GM10248 (cell line): Measurements from ENCODE around the gene SMTNL1.
"Not testable (repeated sequence)": the region's sequence is repeated elsewhere in the genome, so short reads cannot be mapped to it uniquely, and the experiment has no call there.

Experiments used
- CTCF ChIA-PET: fragments of 300-600 bp; sonication (Branson Sonifier 250); formaldehyde crosslinking; extraction: SDS; loops from one replicate; lab custom pipeline; 2021; ENCODE audit warnings: antibody characterized with exemption; lab: Yijun Ruan, JAX
- POLR2A ChIA-PET: fragments of 350-650 bp; sonication (Branson Sonifier 250); formaldehyde crosslinking; extraction: SDS; loops from one replicate; lab custom pipeline; 2020; ENCODE audit warnings: antibody characterized with exemption; lab: Yijun Ruan, JAX
- DNase-seq: peaks from one replicate; pipeline ENCODE4 v3.0.0; 2012; ENCODE audit errors: extremely low spot score
- TF ChIP-seq, protein P1 (sequence below): IDR thresholded peaks from 2 replicates; pipeline ENCODE4 v1.5.1; 2012; ENCODE audit warnings: mild to moderate bottlenecking, low read depth; ENCODE audit errors: extremely low read depth, missing control alignments, control extremely low read depth

SMTNL1 gene

DNA sequence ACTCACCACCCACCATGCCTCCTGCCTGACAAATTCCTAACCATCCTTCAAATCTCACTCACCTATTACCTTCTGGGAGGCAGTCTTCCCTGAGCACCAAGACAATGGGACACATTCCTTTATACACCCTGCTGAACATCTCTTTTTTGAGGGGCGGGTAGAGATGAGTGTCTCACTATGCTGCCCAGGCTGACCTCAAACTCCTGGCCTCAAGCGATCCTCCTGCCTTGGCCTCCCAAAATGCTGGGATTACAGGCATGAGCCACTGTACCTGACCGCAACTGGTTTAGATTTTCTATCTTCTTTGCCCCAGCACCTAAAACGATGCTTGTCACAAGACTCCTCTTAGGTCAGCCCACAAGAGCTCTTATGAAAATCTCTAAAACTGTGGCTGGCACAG is 14.0 kb upstream of the SMTNL1 start:
- ChIA-PET POLR2A (no interaction called here), CTCF (interaction anchor here (1.6 to 8.1 kb wide), 4 partner anchors 7 to 44 kb away, joined by 5 to 247 read pairs (median 81); partner anchors contain the start of genes SLC43A1 and UBE2L6)
- TF ChIP-seq, protein P1, sequence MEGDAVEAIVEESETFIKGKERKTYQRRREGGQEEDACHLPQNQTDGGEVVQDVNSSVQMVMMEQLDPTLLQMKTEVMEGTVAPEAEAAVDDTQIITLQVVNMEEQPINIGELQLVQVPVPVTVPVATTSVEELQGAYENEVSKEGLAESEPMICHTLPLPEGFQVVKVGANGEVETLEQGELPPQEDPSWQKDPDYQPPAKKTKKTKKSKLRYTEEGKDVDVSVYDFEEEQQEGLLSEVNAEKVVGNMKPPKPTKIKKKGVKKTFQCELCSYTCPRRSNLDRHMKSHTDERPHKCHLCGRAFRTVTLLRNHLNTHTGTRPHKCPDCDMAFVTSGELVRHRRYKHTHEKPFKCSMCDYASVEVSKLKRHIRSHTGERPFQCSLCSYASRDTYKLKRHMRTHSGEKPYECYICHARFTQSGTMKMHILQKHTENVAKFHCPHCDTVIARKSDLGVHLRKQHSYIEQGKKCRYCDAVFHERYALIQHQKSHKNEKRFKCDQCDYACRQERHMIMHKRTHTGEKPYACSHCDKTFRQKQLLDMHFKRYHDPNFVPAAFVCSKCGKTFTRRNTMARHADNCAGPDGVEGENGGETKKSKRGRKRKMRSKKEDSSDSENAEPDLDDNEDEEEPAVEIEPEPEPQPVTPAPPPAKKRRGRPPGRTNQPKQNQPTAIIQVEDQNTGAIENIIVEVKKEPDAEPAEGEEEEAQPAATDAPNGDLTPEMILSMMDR, result no peak
- DNase-seq, result no peak

DNA sequence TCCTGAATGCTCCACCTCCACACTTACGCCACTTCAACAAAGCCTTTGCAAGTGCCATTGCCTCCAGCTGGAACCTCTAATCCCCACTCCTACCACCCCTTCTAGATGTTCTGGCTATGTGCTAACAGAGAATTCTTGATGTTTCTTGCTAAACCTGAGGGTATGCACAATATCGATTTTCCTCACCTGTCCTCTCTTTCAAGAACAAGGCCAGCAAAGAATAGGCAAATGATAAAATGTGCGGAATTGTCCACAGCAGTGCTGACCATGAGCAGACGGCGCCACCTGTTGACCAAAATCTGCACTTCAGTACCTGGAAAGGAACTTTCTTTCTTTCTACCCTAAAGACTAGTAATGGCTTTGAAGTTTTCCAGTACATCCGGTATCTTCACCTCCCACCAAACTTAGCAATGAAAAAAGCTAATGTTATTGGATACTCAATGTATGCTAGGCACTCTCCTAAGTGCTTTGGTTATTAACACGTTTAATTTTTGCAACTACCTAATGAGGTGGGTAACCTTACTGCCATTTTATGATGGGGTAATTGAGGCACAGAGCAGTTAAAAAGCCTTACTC is 10.3 kb upstream of the SMTNL1 start:
- DNase-seq, result peak; percentile 42

DNA sequence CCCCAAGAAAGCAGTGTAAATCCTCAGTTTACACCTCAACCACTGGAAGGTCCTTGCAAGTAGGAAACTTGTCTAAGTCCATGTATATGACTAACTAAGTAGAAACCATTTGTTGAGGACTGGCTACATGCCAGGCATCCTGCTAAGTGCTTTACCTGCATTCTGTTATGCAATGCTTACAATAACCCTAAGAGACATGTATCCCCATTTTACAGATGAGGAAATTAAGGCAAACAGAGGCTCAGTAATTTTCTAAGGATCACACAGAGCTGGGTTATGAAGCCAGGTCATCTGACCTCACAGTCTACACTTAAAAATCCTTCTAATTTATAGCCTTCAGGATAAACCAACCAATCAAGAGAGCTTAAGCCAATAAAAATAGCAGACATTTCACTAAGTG is 8.4 kb upstream of the SMTNL1 start:
- POLR2A ChIA-PET, result no interaction called here
- CTCF ChIA-PET, result interaction anchor here (1.0 to 10.0 kb wide), 14 partner anchors 12 to 191 kb away, joined by 3 to 247 read pairs (median 15); partner anchors contain the start of genes P2RX3, RTN4RL2, SLC43A1 and UBE2L6
- DNase-seq, result no peak
- TF ChIP-seq, protein P1, result no peak

More for the DNA sequence above, 10.3 kb upstream of the SMTNL1 start:
- TF ChIP-seq, protein P1, result peak; percentile 79
- CTCF ChIA-PET, result interaction anchor here (0.7 to 10.0 kb wide), 51 partner anchors 10 to 992 kb away, joined by 3 to 247 read pairs (median 5); partner anchors contain the start of genes CTNND1, P2RX3, RTN4RL2 and SLC43A1
- POLR2A ChIA-PET, result no interaction called here

DNA sequence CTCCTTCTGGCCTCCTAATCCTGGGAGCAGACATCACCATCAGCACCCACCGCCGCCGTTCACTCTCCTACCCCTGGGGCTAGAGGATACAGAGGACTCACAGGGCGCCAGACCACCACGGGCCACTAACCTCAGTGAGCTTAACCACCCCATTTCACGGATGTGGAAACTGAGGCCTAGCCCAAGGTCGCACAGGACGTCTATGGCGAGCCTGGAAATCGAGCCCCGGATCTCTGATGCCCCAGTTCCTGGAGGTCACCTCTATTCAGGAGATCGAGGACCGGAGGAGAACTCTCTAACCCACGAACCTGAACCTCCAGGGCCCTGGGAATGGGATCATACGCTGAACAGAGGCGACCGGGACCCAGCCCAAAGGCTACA is 7.2 kb upstream of the SMTNL1 start:
- TF ChIP-seq, protein P1, result no peak
- no peak for DNase-seq
- ChIA-PET POLR2A (no interaction called here), CTCF (interaction anchor here (1.5 to 10.0 kb wide), 5 partner anchors 13 to 177 kb away, joined by 3 to 247 read pairs (median 114); partner anchors contain the start of genes RTN4RL2 and SLC43A1)

DNA sequence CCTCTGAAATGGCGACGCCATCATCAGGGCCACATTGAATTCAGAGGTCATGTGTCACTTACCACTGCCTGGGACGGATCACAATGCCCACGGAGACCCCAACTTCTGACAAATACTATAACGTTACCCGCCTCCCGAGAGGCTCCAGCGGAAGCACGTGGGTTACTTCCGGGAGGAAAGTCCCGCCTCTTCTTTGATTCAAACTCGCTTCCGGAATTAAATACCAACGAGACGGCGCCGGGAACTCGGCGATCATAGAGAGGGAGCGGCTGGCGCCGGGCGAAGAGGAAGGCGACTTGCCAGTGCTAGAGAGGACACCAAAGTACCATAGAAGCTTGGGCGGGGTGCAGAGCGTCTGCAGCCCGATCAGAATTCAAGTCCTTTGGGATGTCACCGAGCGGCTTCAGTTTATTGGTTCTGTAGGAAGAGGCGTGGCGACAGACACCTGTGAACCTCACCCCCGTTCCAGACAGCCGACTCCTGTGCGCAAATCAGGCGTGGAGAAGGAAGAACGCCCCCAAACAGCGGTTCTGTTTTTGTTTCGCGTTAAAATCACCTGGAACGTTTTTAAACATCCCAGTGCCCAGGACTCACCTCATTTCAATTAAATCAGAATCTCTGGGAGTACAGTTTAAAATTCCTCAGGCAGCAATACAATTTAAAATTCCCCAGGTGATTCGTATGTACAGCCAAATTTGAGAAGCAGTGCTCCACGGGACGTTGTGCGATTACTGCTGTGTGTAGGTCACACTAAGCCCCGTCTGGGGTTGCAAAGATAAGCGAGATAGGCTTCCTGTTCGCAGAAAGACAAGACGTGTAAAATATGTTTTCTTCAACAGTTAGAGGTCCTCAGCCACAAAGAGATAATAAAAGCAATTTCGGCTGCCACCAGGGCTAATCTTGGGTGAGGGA is 6.5 kb upstream of the SMTNL1 start, which contains the start of gene TIMM10:
TSS of gene TIMM10 (minus strand) at position 159 of the 912 bp plus-strand sequence. CDS start 565 bp downstream, outside the sequence.
- POLR2A ChIA-PET, result no interaction called here
- DNase-seq, result peak; percentile 92
- TF ChIP-seq, protein P1, result no peak
- CTCF ChIA-PET, result interaction anchor here (1.2 to 10.0 kb wide), 5 partner anchors 14 to 112 kb away, joined by 4 to 247 read pairs (median 114); partner anchors contain the start of genes RTN4RL2 and SLC43A1

DNA sequence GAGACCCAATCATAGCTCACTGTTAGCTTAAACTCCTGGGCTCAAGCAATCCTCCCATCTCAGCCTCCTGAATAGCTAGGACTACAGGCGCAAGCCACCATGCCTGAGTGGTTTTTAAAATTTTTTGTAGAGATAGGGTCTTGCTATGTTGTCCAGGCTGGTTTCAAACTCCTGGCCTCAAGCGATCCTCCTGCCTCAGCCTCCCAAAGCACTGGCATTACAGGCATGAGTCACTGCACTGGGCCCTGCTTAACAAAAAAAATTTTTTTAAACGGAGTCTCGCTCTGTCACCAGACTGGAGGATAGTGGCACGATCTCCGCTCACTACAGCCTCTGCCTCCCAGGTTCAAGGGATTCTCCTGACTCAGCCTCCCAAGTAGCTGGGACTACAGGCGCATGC is 2.9 kb upstream of the SMTNL1 start:
- DNase-seq, POLR2A ChIA-PET: not testable (repeated sequence)
- CTCF ChIA-PET, result interaction anchor here (0.8 to 6.9 kb wide), 7 partner anchors 13 to 266 kb away, joined by 3 to 30 read pairs (median 3); partner anchors contain the start of gene UBE2L6
